HG03060 (cell line): ENCODE results near the gene MAPK8IP2.

Experiments used
- ATAC-seq: cut with Tn5 transposase; IDR thresholded peaks from one replicate; pipeline ENCODE4 v1.9.1; 2021; ENCODE audit warnings: low read depth, moderate number of reproducible peaks; ENCODE audit not compliant: unreplicated experiment

The MAPK8IP2 gene

GRCh38 chr22:50600538-50600937 lies at the start of gene MAPK8IP2:
MAPK8IP2 (plus strand) TSS chr22:50600793; CDS start chr22:50600819, 26 bp downstream.
- no peak for ATAC-seq

GRCh38 chr22:50551160-50551752 lies 49.3 kb upstream of the MAPK8IP2 start:
- no peak for ATAC-seq

GRCh38 chr22:50553310-50553709 lies 47.3 kb upstream of the MAPK8IP2 start:
- ATAC-seq, result no peak

GRCh38 chr22:50556703-50557102 lies 43.9 kb upstream of the MAPK8IP2 start:
- ATAC-seq, result no peak

GRCh38 chr22:50560034-50560433 lies 40.6 kb upstream of the MAPK8IP2 start:
- ATAC-seq, result no peak

GRCh38 chr22:50561401-50562358 lies 38.9 kb upstream of the MAPK8IP2 start:
- no peak for ATAC-seq

- peak; percentile 73 for ATAC-seq
These were observed 37.8 kb upstream of the MAPK8IP2 start, which contains the start of gene SYCE3 for GRCh38 chr22:50562523-50563412. SYCE3 (minus strand) TSS chr22:50562919; CDS start chr22:50556405, 6,514 bp downstream.

- no peak for ATAC-seq
These were observed 37.0 kb upstream of the MAPK8IP2 start for GRCh38 chr22:50563413-50564160.

- ATAC-seq, result no peak
These were observed 36.3 kb upstream of the MAPK8IP2 start for GRCh38 chr22:50564289-50564688.

- no peak for ATAC-seq
These were observed 32.8 kb upstream of the MAPK8IP2 start for GRCh38 chr22:50567721-50568252.

- no peak for ATAC-seq
These were observed 32.0 kb upstream of the MAPK8IP2 start for GRCh38 chr22:50568626-50569025.

- no peak for ATAC-seq
These were observed 31.5 kb upstream of the MAPK8IP2 start for GRCh38 chr22:50569041-50569459.

GRCh38 chr22:50569896-50570535 lies 30.6 kb upstream of the MAPK8IP2 start:
- ATAC-seq, result no peak

- ATAC-seq, result no peak
These were observed 29.7 kb upstream of the MAPK8IP2 start for GRCh38 chr22:50570861-50571260.

- ATAC-seq, result no peak
These were observed 29.1 kb upstream of the MAPK8IP2 start for GRCh38 chr22:50571264-50572175.

GRCh38 chr22:50572965-50573364 lies 27.6 kb upstream of the MAPK8IP2 start:
- no peak for ATAC-seq

- ATAC-seq, result no peak
These were observed 26.9 kb upstream of the MAPK8IP2 start for GRCh38 chr22:50573491-50574382.
